Measurements from ENCODE around the gene AFDN. TPM values are rescaled to one million over a fixed set of nuclear protein-coding genes. Genes with fewer than 3 reads are reported as not detected.

The AFDN gene
- total RNA-seq, 2 donors from 2014 or later = 213 to 232 TPM

DNA sequence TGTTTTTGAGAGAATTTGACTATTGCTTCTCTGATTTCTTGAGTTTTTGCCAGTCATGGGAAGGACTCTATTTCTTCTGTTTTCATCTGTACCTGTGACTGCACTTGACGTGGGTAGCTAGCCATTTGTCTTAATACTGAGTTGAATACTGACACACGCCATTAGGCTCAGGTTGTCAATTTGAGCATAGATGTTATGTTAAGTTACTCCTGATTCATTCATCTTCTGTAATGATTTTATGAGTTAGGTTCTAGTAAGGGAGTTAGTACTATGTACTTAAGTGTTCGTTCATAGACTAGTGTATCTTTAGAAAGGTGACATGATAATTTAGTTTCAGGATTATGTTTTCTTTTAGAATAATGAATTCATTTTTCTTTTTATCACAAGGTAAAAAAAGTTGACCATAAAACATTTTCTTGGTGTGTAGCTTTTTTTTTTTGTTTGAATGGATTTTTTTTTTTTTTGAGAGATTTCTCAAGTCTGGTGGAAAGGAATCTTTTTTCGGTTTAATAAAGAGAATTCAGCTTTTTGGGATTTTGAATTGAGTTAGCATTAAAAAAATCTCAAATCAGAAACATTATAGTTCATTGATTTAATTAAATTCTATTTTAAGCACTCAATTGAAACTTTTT is 1.7 kb downstream of the AFDN start:
- DNase-seq = no peak
- H3K36me3 ChIP-seq = no peaks in the 10 kb centered on the region
- TF ChIP-seq, protein P1, sequence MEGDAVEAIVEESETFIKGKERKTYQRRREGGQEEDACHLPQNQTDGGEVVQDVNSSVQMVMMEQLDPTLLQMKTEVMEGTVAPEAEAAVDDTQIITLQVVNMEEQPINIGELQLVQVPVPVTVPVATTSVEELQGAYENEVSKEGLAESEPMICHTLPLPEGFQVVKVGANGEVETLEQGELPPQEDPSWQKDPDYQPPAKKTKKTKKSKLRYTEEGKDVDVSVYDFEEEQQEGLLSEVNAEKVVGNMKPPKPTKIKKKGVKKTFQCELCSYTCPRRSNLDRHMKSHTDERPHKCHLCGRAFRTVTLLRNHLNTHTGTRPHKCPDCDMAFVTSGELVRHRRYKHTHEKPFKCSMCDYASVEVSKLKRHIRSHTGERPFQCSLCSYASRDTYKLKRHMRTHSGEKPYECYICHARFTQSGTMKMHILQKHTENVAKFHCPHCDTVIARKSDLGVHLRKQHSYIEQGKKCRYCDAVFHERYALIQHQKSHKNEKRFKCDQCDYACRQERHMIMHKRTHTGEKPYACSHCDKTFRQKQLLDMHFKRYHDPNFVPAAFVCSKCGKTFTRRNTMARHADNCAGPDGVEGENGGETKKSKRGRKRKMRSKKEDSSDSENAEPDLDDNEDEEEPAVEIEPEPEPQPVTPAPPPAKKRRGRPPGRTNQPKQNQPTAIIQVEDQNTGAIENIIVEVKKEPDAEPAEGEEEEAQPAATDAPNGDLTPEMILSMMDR (IDR thresholded peaks at IDR 0.05) = no peak
- peak overlapping the region; percentile 77 for H3K27ac ChIP-seq
- H3K4me1 ChIP-seq = peaks cover 4% of the 10 kb centered on the region
- no peaks in the 10 kb centered on the region for H3K9me3 ChIP-seq
- peak overlapping the region; percentile 45 for H3K4me3 ChIP-seq
- H3K27me3 ChIP-seq = no peaks in the 10 kb centered on the region
- peak overlapping the region in 1 of 2 donors; percentile 67 for H3K9ac ChIP-seq (ENCODE audit: low read depth in 2 of 2, low read length in 2 of 2)
- intact Hi-C loops (cut with DNase I) = no loop called here

DNA sequence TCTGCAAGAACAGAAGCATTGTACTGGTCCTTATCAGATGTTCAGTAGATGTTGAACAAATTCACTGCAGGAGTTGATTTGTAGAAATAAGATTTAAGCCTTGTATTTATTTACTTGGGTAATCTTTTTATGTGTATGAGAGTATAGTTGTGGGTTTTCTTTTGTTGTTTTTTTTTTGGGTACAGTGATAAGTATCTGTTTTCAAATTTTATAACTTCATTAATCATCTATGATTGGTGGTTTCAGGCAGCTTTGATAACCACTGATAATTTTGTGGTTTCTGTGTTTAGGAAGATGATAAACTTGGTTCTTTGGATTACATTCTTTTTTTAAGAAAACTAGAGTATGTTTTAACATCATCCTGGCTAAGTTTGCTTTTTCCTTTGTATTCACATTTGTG is 2.8 kb downstream of the AFDN start:
- Histone ChIP-seq H3K36me3 (no peaks in the 10 kb centered on the region), H3K4me3 (no peak overlapping the region), H3K9ac (ENCODE audit: low read depth in 2 of 2, low read length in 2 of 2) (no peak overlapping the region), H3K27ac (no peak overlapping the region), H3K9me3 (no peaks in the 10 kb centered on the region), H3K4me1 (peaks cover 4% of the 10 kb centered on the region), H3K27me3 (no peaks in the 10 kb centered on the region)
- intact Hi-C loops (cut with DNase I) = no loop called here
- TF ChIP-seq, protein P1 (IDR thresholded peaks at IDR 0.05) = no peak
- no peak for DNase-seq

DNA sequence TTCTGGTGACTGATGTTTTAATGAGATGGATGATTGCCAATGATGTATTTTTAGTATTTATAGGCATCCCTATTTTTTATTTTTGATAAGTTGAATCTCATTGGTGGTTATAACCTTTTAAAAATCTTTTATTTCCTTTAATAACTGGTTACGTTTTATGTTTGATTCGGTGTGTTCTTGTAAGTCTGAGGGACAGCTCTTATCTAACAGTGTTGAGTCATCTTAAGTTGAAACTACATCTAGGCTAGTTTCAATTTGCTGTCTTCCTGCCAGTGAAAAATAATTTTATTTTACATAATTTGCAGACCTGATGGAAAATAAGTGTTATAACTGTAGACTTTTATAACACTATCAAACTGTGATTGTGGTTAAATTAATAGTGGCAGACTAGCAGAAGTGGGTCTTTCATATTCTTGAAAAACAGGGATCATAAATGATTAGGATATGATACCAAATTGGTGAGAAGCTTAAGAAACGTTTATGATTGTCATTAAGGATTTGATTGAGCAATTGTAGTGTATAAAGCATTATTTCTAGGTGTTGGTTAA is 4.6 kb downstream of the AFDN start:
- intact Hi-C loops (cut with DNase I) = no loop called here
- Histone ChIP-seq H3K27ac (no peak overlapping the region), H3K27me3 (no peaks in the 10 kb centered on the region), H3K36me3 (no peaks in the 10 kb centered on the region), H3K9me3 (no peaks in the 10 kb centered on the region), H3K4me1 (peaks cover 4% of the 10 kb centered on the region), H3K4me3 (no peak overlapping the region), H3K9ac (ENCODE audit: low read depth in 2 of 2, low read length in 2 of 2) (no peak overlapping the region)
- DNase-seq = no peak
- TF ChIP-seq, protein P1 (IDR thresholded peaks at IDR 0.05) = no peak

DNA sequence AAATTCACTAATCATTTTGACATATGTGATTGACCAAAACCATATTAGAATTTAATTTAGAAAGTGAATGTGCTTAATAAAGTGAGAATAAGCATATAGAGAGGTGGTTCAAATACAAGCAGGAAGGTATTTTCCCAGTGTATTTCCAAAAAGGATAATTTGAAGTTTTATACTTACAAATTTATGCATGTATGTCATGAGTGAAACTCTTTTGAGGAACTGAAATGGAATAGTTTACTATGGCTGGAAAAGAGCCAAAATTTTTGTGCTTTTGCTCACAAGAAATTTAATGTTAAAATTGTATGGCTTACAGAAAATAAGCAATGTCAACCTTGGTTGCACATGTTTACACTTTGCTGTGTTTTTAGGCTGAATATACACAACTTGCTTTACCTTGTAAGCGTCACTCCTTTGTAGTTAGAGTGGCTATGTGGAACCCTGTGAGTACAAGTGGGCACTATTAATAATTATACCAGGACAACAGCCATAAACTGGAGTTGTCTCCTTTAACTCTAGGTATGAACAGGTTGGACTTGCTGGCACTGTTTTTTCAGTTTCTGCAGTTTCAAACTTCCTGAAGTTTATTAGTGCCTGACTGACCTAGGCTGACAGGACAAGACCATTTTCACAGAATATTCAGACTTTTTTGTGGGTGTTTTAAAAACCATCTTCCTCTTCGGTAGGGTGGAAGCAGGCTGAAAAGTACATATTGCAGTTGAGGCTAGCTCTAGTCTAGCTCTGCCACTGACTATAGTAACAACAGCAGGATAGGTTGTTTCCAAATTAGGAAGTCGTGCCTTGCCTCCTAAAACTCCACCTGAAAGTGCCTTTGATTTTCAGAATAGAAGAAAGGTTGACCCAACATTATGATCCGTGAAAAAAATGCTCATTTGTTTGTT is 6.0 kb downstream of the AFDN start:
- Histone ChIP-seq H3K9me3 (no peaks in the 10 kb centered on the region), H3K4me3 (no peak overlapping the region), H3K27ac (no peak overlapping the region), H3K36me3 (no peaks in the 10 kb centered on the region), H3K9ac (ENCODE audit: low read depth in 2 of 2, low read length in 2 of 2) (no peak overlapping the region), H3K4me1 (peaks cover 4% of the 10 kb centered on the region), H3K27me3 (no peaks in the 10 kb centered on the region)
- TF ChIP-seq, protein P1 (IDR thresholded peaks at IDR 0.05) = no peak
- no peak for DNase-seq
- intact Hi-C loops (cut with DNase I) = no loop called here

DNA sequence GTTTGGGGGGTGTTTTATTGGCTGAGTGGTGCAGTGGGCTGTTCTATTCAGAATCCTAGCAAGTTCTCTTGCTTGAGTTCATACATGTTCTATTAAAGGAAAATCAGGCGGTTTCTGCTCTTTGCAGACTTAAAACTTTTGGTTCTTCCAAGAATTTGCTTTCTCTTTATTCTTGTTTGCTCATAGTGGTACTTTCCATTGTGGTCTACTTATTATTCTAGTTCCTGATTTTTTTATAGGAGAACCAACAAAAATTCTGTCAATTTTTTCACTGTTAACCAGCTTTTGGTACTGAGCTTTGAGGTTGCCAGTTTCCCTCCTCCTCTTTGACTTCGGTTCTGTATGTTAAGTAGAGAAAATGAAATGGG is 6.7 kb downstream of the AFDN start:
- Histone ChIP-seq H3K4me1 (peaks cover 4% of the 10 kb centered on the region), H3K36me3 (no peaks in the 10 kb centered on the region), H3K27ac (no peak overlapping the region), H3K27me3 (no peaks in the 10 kb centered on the region), H3K4me3 (no peak overlapping the region), H3K9ac (ENCODE audit: low read depth in 2 of 2, low read length in 2 of 2) (no peak overlapping the region), H3K9me3 (no peaks in the 10 kb centered on the region)
- TF ChIP-seq, protein P1 (IDR thresholded peaks at IDR 0.05) = no peak
- intact Hi-C loops (cut with DNase I) = no loop called here
- DNase-seq = no peak
